K562 (cell line): Measurements from ENCODE around the gene RPTOR. TPM values are rescaled to one million over a fixed set of nuclear protein-coding genes. Genes with fewer than 3 reads are reported as not detected.

Experiments
- ATAC-seq: fragments of 200-7000 bp; cut with Tn5 transposase; 3 replicates; pipeline ENCODE4 v1.9.1; 2020; ENCODE audit warnings: moderate library complexity
- BruUV-seq: library from RNA; stranded (reverse); fragments of 400-500 nt; replicated peaks from 2 replicates; lab custom pipeline; 2021; lab: Mats Ljungman, UMichigan
- CTCF ChIA-PET: fragments of 300-600 bp; formaldehyde crosslinking; extraction: SDS; loops from one replicate; lab custom pipeline; 2021; ENCODE audit warnings: low intra/inter-chr PET ratio; lab: Yijun Ruan, JAX
- POLR2A ChIA-PET: fragments of 300-600, 350-650 bp; sonication (Branson Sonifier 250); formaldehyde crosslinking; extraction: SDS; loops from one replicate; lab custom pipeline; 2021; ENCODE audit warnings: antibody characterized with exemption, inconsistent platforms; lab: Yijun Ruan, JAX
- DNase-seq, 4 experiments: peaks; one replicate each; pipeline versions ENCODE4 v3.0.0 to v3.0.0-alpha.2; 2011 to 2018; ENCODE audit warnings: low spot score in 3 of 4, mixed read lengths in 3 of 4; ENCODE audit errors: extremely low read depth in 1 of 4
- FAIRE-seq: peaks from 2 replicates; lab custom pipeline; 2011; peaks lifted over from hg19 to GRCh38; lab: Jason Lieb, UNC
- H2AFZ ChIP-seq: 2 replicates; pipeline ENCODE4 v1.6.0; 2011; ENCODE audit warnings: low read depth, low read length, control low read depth, inconsistent platforms
- H3K27ac ChIP-seq: fragments of 200-600 bp; 3 replicates; pipeline ENCODE4 v1.8.0; 2011; ENCODE audit warnings: low read depth, mild to moderate bottlenecking, control low read depth, inconsistent platforms, low read length, moderate library complexity, mixed read lengths; ENCODE audit errors: extremely low read depth
- H3K27me3 ChIP-seq, 2 experiments: fragments of 300-600 bp in 1 of 2; 2 replicates in 1 of 2; 3 replicates in 1 of 2; pipeline versions ENCODE4 v1.6.0 to v1.8.0; 2011; ENCODE audit warnings: inconsistent platforms in 2 of 2, low read length in 2 of 2, mild to moderate bottlenecking in 1 of 2, mixed read lengths in 1 of 2, moderate library complexity in 1 of 2; ENCODE audit not compliant: control insufficient read depth in 2 of 2, insufficient read depth in 2 of 2
- H3K36me3 ChIP-seq: fragments of 300-600 bp; 3 replicates; pipeline ENCODE4 v1.8.0; 2011; ENCODE audit warnings: mild to moderate bottlenecking, low read length, inconsistent platforms; ENCODE audit not compliant: control insufficient read depth, insufficient read depth
- H3K4me1 ChIP-seq, 2 experiments: fragments of 200-600 bp in 1 of 2; replicated peaks in 1 of 2; 2 replicates in 1 of 2; 3 replicates in 1 of 2; pipeline versions ENCODE4 v1.5.1 to v1.8.0; 2011; ENCODE audit warnings: inconsistent platforms in 2 of 2, low read length in 2 of 2, mild to moderate bottlenecking in 1 of 2, mixed read lengths in 1 of 2, moderate library complexity in 1 of 2; ENCODE audit not compliant: control insufficient read depth in 2 of 2, insufficient read depth in 2 of 2
- H3K4me2 ChIP-seq: 2 replicates; pipeline ENCODE4 v1.6.1; 2011; ENCODE audit warnings: low read length, control low read depth, inconsistent platforms, mixed read lengths; ENCODE audit not compliant: insufficient read depth
- H3K4me3 ChIP-seq: fragments of 200-600 bp; sonication (generic), shearing (Covaris generic); 2 replicates; pipeline ENCODE4 v1.5.1; 2016; ENCODE audit warnings: control low read depth, inconsistent platforms
- H3K79me2 ChIP-seq: fragments of 200-600 bp; 3 replicates; pipeline ENCODE4 v1.8.0; 2011; ENCODE audit warnings: low read length, inconsistent platforms; ENCODE audit not compliant: control insufficient read depth, insufficient read depth
- H3K9ac ChIP-seq, 2 experiments: 2 replicates each; pipeline versions ENCODE4 v1.6.0 to v1.6.1; 2011; ENCODE audit warnings: low read depth in 2 of 2, low read length in 2 of 2, control low read depth in 1 of 2, inconsistent platforms in 1 of 2, mild to moderate bottlenecking in 1 of 2, mixed read lengths in 1 of 2; ENCODE audit not compliant: insufficient read depth in 1 of 2
- H3K9me1 ChIP-seq: one replicate; pipeline ENCODE4 v1.6.0; 2011; ENCODE audit warnings: inconsistent platforms, mild to moderate bottlenecking, low read length, moderate library complexity; ENCODE audit not compliant: control insufficient read depth, insufficient read depth
- H3K9me3 ChIP-seq: replicated peaks from 2 replicates; pipeline ENCODE4 v1.5.1; 2011; ENCODE audit warnings: low read depth, low read length, inconsistent platforms; ENCODE audit not compliant: control insufficient read depth, insufficient read depth
- H4K20me1 ChIP-seq: replicated peaks from 2 replicates; pipeline ENCODE4 v1.6.1; 2011; ENCODE audit warnings: low read length, inconsistent platforms, mixed read lengths; ENCODE audit not compliant: control insufficient read depth, insufficient read depth
- BRD9 ChIP-seq: fragments of 450-650 bp; IDR thresholded peaks from 2 replicates; pipeline ENCODE4 v1.6.1; 2018; ENCODE audit warnings: low read depth; ENCODE audit not compliant: partially characterized antibody
- HDAC1 ChIP-seq, 2 experiments: fragments of 450-650 bp; IDR thresholded peaks; 2 replicates each; pipeline ENCODE4 v1.6.1; 2016 to 2017; ENCODE audit warnings: inconsistent platforms in 1 of 2, mild to moderate bottlenecking in 1 of 2, moderate library complexity in 1 of 2
- HEY1 ChIP-seq: fragments of 250-450 bp; sonication (Bioruptor Pico); IDR thresholded peaks from 2 replicates; pipeline ENCODE4 v1.5.0; 2020; ENCODE audit warnings: mild to moderate bottlenecking, moderate library complexity, borderline replicate concordance
- PRMT5 ChIP-seq: sonication (generic); formaldehyde crosslinking; IDR thresholded peaks from 2 replicates; pipeline ENCODE4 v1.5.0; 2020; ENCODE audit warnings: missing genetic modification reagents
- PTBP1 ChIP-seq: fragments of 200-400 bp; formaldehyde crosslinking; IDR thresholded peaks from 2 replicates; pipeline ENCODE4 v1.6.1; 2017; ENCODE audit warnings: low read depth, low read length
- STAT5A ChIP-seq: IDR thresholded peaks from 2 replicates; pipeline ENCODE4 v1.6.1; 2012; ENCODE audit warnings: low read length, inconsistent platforms, borderline replicate concordance
- WGBS: fragments of 100-300 bp; shearing (Covaris generic); methylation state at CpG from one replicate; pipeline ENCODE4 v1.1.6; 2016; ENCODE audit warnings: low coverage, mixed read lengths; ENCODE audit not compliant: insufficient coverage; ENCODE audit errors: missing lambda C conversion rate; 5-methylcytosine and 5-hydroxymethylcytosine counted together
- in situ Hi-C: fragments of 300-500 bp; cut with MboI; formaldehyde crosslinking; loops from 4 replicates; pipeline ENCODE4 v1.15.0; 2018; ENCODE audit warnings: inconsistent platforms, mixed read lengths
- intact Hi-C: fragments of 100-400 bp; cut with micrococcal nuclease; formaldehyde crosslinking; loops from 2 replicates; pipeline ENCODE4 v1.14.2; 2022
- polyA plus RNA-seq, 8 experiments: library from polyadenylated mRNA; depleted of rRNA in 4 of 8; stranded (reverse) in 5 of 8; unstranded in 3 of 8; fragments of >200 nt; fragmentation: Nextera tagmentation in 2 of 8; fragmentation: Illumina TruSeq in 1 of 8; extraction: Ambion mirVana in 2 of 8; extraction: Trizol in 1 of 8; gene quantifications; 2 replicates each; pipeline versions ENCODE4 v1.2.1 to v1.2.3, GENCODE V29; 2011 to 2014; ENCODE audit warnings: inconsistent platforms in 1 of 8, missing spikeins in 1 of 8
- total RNA-seq, 7 experiments: library from RNA; depleted of rRNA in 6 of 7; stranded (reverse); fragments of >200 nt in 6 of 7; fragmentation: Illumina TruSeq in 2 of 7; extraction: Trizol in 2 of 7; gene quantifications; 2 replicates each; pipeline versions ENCODE4 v1.2.1 to v1.2.3, GENCODE V29; 2011 to 2021; ENCODE audit warnings: low replicate concordance in 1 of 7
- TF ChIP-seq, protein P1 (sequence below): sonication (generic); formaldehyde crosslinking; IDR thresholded peaks from 2 replicates; pipeline ENCODE4 v1.8.1; 2023; ENCODE audit warnings: mild to moderate bottlenecking, missing genetic modification reagents
- TF ChIP-seq, protein P2 (sequence below): fragments of 200-800 bp; sonication (Bioruptor generic); IDR thresholded peaks from 2 replicates; pipeline ENCODE4 v1.6.1; 2017; ENCODE audit warnings: missing genetic modification characterization, missing compliant biosample characterization

RPTOR gene
- total and polyA plus RNA-seq, 9 of the 15 experiments (the other 6 are each of a cell fraction or from before 2014, with no cell fraction given): 0.24 to 54.1 (median 10.2) TPM

DNA sequence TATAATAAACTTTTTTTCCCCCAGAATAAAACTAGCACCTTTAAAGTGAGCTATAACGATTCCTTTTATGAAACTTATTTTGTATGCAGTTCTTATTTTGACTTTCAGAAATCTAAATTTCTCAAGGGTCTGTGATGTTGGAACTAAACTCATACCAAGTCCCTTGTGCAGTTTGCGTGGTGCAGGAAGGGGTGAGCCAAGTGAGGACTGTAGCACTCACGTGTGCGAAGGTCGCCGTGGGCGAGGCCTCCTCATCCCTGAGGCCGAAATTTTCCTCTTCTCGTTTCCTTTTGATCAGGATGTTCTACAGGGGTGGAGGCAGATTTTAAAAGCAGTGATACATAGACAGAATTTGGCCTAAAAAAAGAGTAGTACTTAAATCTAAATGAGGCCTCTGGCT is 73.7 kb downstream of the RPTOR start:
- CTCF ChIA-PET: no interaction called here
- Histone ChIP-seq H3K27ac (no peak overlapping the region), H3K79me2 (peaks cover 71% of the 10 kb centered on the region), H3K9me1 (no peaks in the 10 kb centered on the region), H3K4me1 (peaks cover 7 to 9% of the 10 kb centered on the region in 2 experiments; a peak in 4 of 5 replicates), H3K4me2 (no peak overlapping the region), H2AFZ (no peak overlapping the region), H3K27me3 (no peaks in the 10 kb centered on the region), H3K9ac (no peak overlapping the region), H3K36me3 (no peaks in the 10 kb centered on the region), H3K9me3 (no peaks in the 10 kb centered on the region), H3K4me3 (no peak overlapping the region), H4K20me1 (peaks cover 16% of the 10 kb centered on the region; the same call in 1 of the 2 replicates)
- DNase-seq: no peak
- TF ChIP-seq BRD9 (no peak), HEY1 (CRISPR knock-in tag) (no peak), HDAC1 (IDR thresholded peaks at IDR 0.05) (no peak)
- no peak for ATAC-seq
- FAIRE-seq: no peak
- 86% methylated on average over 9 of the region's 9 CpGs for WGBS
- intact Hi-C loops (no loop called here), in situ Hi-C loops (no loop called here)
- BruUV-seq: no TSS peak
- POLR2A ChIA-PET: interaction anchor here (1.7 kb wide), 1 partner anchor 11 kb away, joined by 5 read pairs; no protein-coding TSS in a partner anchor

DNA sequence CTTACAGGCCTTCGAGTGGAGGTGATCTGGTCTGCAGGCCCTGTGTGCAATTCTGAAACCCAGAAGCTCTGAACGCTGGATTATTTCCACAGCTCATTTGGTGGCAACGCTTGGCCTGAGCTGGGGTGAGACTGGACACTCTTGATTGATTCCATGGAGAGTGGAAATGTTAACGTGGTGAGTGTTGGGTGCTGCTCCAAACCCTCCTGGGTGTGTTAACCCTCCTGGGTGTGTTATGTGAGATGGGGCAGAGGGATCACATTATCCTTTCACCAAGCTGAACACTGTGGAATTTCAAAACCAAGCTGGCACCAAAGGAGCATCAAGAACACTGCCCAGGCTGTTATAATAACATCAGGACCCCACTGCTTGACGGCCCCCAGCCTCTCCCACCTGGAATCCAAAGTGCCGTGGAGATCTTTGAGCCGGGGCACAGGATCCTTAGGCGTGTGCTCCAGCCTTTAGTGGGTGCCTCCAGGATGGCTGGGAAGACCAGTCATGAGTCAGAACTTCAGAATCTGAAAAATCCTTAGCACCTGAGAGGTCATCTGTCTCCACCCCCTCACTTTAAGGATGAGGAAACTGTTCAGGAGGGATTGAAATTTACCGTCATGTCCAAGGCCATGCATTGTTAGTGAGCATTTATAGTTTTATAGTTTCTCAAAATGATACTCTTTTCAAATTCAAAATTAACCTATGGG is 75.0 kb downstream of the RPTOR start:
- Histone ChIP-seq H3K36me3 (no peaks in the 10 kb centered on the region), H4K20me1 (peaks cover 12% of the 10 kb centered on the region; the same call in 1 of the 2 replicates), H3K9ac (0 out of 4 replicates have a peak overlapping the region, but pooled peaks of 1 of the 2 experiments have one; percentile 40), H3K27me3 (no peaks in the 10 kb centered on the region), H2AFZ (no peak overlapping the region), H3K9me1 (no peaks in the 10 kb centered on the region), H3K4me3 (no peak overlapping the region), H3K9me3 (no peaks in the 10 kb centered on the region), H3K4me1 (peaks cover 7 to 9% of the 10 kb centered on the region in 2 experiments; a peak in 4 of 5 replicates), H3K27ac (no peak overlapping the region), H3K79me2 (peaks cover 63% of the 10 kb centered on the region), H3K4me2 (no peak overlapping the region)
- no TSS peak for BruUV-seq
- CTCF ChIA-PET: interaction anchor here (0.5 kb wide), 1 partner anchor 24 kb away, joined by 3 read pairs; no protein-coding TSS in a partner anchor
- in situ Hi-C loops (no loop called here), intact Hi-C loops (no loop called here)
- 73% methylated on average over 8 of the region's 9 CpGs for WGBS
- no peak for FAIRE-seq
- ATAC-seq: no peak
- TF ChIP-seq PTBP1 (no peak), STAT5A (no peak), PRMT5 (CRISPR knock-in tag) (no peak)
- TF ChIP-seq, protein P1, sequence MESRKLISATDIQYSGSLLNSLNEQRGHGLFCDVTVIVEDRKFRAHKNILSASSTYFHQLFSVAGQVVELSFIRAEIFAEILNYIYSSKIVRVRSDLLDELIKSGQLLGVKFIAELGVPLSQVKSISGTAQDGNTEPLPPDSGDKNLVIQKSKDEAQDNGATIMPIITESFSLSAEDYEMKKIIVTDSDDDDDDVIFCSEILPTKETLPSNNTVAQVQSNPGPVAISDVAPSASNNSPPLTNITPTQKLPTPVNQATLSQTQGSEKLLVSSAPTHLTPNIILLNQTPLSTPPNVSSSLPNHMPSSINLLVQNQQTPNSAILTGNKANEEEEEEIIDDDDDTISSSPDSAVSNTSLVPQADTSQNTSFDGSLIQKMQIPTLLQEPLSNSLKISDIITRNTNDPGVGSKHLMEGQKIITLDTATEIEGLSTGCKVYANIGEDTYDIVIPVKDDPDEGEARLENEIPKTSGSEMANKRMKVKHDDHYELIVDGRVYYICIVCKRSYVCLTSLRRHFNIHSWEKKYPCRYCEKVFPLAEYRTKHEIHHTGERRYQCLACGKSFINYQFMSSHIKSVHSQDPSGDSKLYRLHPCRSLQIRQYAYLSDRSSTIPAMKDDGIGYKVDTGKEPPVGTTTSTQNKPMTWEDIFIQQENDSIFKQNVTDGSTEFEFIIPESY (CRISPR knock-in tag): no peak
- TF ChIP-seq, protein P2, sequence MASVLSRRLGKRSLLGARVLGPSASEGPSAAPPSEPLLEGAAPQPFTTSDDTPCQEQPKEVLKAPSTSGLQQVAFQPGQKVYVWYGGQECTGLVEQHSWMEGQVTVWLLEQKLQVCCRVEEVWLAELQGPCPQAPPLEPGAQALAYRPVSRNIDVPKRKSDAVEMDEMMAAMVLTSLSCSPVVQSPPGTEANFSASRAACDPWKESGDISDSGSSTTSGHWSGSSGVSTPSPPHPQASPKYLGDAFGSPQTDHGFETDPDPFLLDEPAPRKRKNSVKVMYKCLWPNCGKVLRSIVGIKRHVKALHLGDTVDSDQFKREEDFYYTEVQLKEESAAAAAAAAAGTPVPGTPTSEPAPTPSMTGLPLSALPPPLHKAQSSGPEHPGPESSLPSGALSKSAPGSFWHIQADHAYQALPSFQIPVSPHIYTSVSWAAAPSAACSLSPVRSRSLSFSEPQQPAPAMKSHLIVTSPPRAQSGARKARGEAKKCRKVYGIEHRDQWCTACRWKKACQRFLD (CRISPR knock-in tag): no peak
- DNase-seq: no peak
- POLR2A ChIA-PET: interaction anchor here (0.5 to 1.7 kb wide), 4 partner anchors 10 to 1698 kb away, joined by 3 to 5 read pairs (median 3); no protein-coding TSS in a partner anchor
